Measurements from ENCODE around the gene CYP4A11.
"Not testable (repeated sequence)": the region's sequence is repeated elsewhere in the genome, so short reads cannot be mapped to it uniquely, and the experiment has no call there.

Gene CYP4A11

GRCh38 chr1:46941135-46941694 is at the start of gene CYP4A11:
Gene CYP4A11 (minus strand): TSS chr1:46941476. CDS start chr1:46941433, 43 bp downstream.
- no peak within 1 kb of the TSS for H3K4me3 ChIP-seq (ENCODE audit: control insufficient read depth, low read depth, low read length)
- DNase-seq (ENCODE audit: low read depth), result no peak
- no peak for TF ChIP-seq CTCF (conservative IDR thresholded peaks at IDR 0.05; ENCODE audit: control insufficient read depth, insufficient read depth, low read depth, low read length)

GRCh38 chr1:46990541-46990940 is 49.3 kb upstream of the CYP4A11 start:
- H3K4me3 ChIP-seq (ENCODE audit: control insufficient read depth, low read depth, low read length); DNase-seq (ENCODE audit: low read depth): not testable (repeated sequence)

- TF ChIP-seq CTCF (conservative IDR thresholded peaks at IDR 0.05; ENCODE audit: control insufficient read depth, insufficient read depth, low read depth, low read length), result no peak
- no peak overlapping the region for H3K4me3 ChIP-seq (ENCODE audit: control insufficient read depth, low read depth, low read length)
- no peak for DNase-seq (ENCODE audit: low read depth)
Measured at GRCh38 chr1:46983830-46984586, 42.7 kb upstream of the CYP4A11 start.

GRCh38 chr1:46983166-46983829 is 42.0 kb upstream of the CYP4A11 start:
- no peak for TF ChIP-seq CTCF (conservative IDR thresholded peaks at IDR 0.05; ENCODE audit: control insufficient read depth, insufficient read depth, low read depth, low read length)
- DNase-seq (ENCODE audit: low read depth), result no peak
- no peak overlapping the region for H3K4me3 ChIP-seq (ENCODE audit: control insufficient read depth, low read depth, low read length)

GRCh38 chr1:46969014-46969619 is 27.8 kb upstream of the CYP4A11 start:
- no peak for DNase-seq (ENCODE audit: low read depth)
- no peak for TF ChIP-seq CTCF (conservative IDR thresholded peaks at IDR 0.05; ENCODE audit: control insufficient read depth, insufficient read depth, low read depth, low read length)

GRCh38 chr1:46962272-46962671 is 21.0 kb upstream of the CYP4A11 start:
- DNase-seq (ENCODE audit: low read depth), result not testable (repeated sequence)

More at GRCh38 chr1:46969014-46969619, 27.8 kb upstream of the CYP4A11 start:
- H3K4me3 ChIP-seq (ENCODE audit: control insufficient read depth, low read depth, low read length), result no peak overlapping the region

GRCh38 chr1:46961066-46961758 is 19.9 kb upstream of the CYP4A11 start:
- H3K4me3 ChIP-seq (ENCODE audit: control insufficient read depth, low read depth, low read length), result no peak overlapping the region
- no peak for DNase-seq (ENCODE audit: low read depth)
- no peak for TF ChIP-seq CTCF (conservative IDR thresholded peaks at IDR 0.05; ENCODE audit: control insufficient read depth, insufficient read depth, low read depth, low read length)

More at GRCh38 chr1:46962272-46962671, 21.0 kb upstream of the CYP4A11 start:
- not testable (repeated sequence) for H3K4me3 ChIP-seq (ENCODE audit: control insufficient read depth, low read depth, low read length)
